Measurements from ENCODE around the gene MMAA. TPM values are rescaled to one million over a fixed set of nuclear protein-coding genes. Genes with fewer than 3 reads are reported as not detected.
A peak's percentile ranks its signal among the peaks of the same experiment; 100 is the strongest.
"Not testable (repeated sequence)": the region's sequence is repeated elsewhere in the genome, so short reads cannot be mapped to it uniquely, and the experiment has no call there.

MMAA gene
- total RNA-seq, 2 donors from 2014 or later, result 18.8 to 19.9 TPM

DNA sequence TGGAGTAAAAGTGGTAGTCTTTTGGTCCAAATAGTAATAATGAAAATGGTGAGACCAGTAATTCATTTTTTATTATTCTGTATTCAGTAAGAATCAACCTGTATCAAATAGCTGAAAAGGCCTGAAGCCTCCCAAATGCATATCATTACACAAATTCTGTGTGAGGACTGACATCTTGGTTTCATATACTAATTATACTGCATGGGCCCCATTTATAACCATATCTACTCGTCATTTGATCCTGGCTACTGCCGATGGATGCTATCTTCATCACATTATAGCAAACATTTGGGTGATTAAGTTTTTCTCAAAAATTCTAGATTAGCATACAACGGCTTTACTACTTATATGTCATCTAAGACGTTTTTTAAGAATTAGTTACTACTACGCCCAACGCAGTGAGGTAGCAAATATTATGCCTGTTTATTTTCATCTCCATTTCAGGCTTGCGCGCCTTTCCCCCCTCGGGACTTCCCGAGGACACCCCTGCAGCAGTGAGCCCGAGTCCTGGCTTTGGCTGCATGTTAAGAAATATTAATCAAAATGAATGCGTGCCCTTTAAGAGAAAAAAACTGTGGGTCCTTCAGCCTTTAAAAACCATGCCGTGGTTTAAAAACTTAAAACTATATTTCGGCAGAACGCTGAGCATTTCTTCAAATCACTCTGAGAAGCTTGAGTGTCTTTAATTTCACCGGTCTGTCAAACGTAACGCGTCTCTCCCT is 814 bp upstream of the MMAA start:
- ATAC-seq (replicated peaks), result no peak
- H3K36me3 Mint-ChIP-seq (ENCODE audit: low read depth), result peaks cover 12% of the 10 kb centered on the region

GRCh38 chr4:145619639-145619996 is 433 bp downstream of the MMAA start:
- H3K27me3 Mint-ChIP-seq, result no peaks in the 10 kb centered on the region
- peak overlapping the region; percentile 99 for H3K27ac Mint-ChIP-seq
- H3K4me1 Mint-ChIP-seq, result peaks cover 25% of the 10 kb centered on the region
- peaks cover 19% of the 10 kb centered on the region for H3K36me3 Mint-ChIP-seq (ENCODE audit: low read depth)
- ATAC-seq (replicated peaks), result peak; percentile 75
- peak overlapping the region; percentile 95 for H3K4me3 Mint-ChIP-seq
- no peaks in the 10 kb centered on the region for H3K9me3 Mint-ChIP-seq

More for the DNA sequence above, 814 bp upstream of the MMAA start:
- Mint-ChIP-seq H3K27ac (peak overlapping the region; percentile 99), H3K4me3 (peak overlapping the region; percentile 95), H3K27me3 (no peaks in the 10 kb centered on the region), H3K9me3 (no peaks in the 10 kb centered on the region), H3K4me1 (peaks cover 22% of the 10 kb centered on the region)

DNA sequence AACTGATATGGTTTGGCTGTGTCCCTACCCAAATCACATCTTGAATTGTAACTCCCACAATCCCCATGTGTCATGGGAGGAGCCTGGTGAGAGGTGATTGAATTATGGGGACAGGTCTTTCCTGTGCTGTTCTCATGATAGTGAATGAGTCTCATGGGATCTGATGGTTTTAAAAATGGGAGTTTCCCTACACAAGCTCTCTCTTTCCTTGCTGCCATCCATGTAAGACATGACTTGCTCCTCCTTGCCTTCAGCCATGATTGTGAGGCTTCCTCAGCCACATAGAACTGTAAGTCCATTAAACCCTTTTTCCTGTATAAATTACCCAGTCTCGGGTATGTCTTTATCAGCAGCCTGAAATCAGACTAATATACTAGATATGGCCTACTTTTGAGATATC is 2.9 kb downstream of the MMAA start:
- not testable (repeated sequence) for ATAC-seq (replicated peaks); H3K9me3 Mint-ChIP-seq; H3K27me3 Mint-ChIP-seq
- H3K4me1 Mint-ChIP-seq, result peaks cover 25% of the 10 kb centered on the region
- H3K4me3 Mint-ChIP-seq, result peak overlapping the region; percentile 21
- H3K36me3 Mint-ChIP-seq (ENCODE audit: low read depth), result peaks cover 24% of the 10 kb centered on the region
- peak overlapping the region; percentile 29 for H3K27ac Mint-ChIP-seq

DNA sequence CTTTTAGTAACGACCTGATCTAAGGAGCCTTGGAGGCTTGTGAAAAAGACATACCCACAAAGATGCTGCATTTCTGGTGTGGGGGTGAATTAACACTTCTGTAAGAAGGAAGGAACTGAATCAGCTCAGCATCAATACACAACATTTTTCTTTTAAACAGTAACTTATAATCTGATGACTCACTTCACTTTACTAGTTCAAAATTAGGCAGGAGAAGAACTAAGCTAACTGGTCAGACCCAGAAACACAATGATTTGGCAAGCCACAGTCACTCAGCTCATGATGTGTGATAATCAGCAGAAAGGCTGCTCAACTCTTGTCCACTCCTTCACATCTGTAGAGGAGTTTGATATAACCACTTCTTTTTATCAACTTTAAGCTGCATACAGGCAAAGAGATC is 4.6 kb downstream of the MMAA start:
- no peaks in the 10 kb centered on the region for H3K9me3 Mint-ChIP-seq
- H3K36me3 Mint-ChIP-seq (ENCODE audit: low read depth), result peaks cover 18% of the 10 kb centered on the region
- peaks cover 22% of the 10 kb centered on the region for H3K4me1 Mint-ChIP-seq
- peak overlapping the region; percentile 34 for H3K4me3 Mint-ChIP-seq
- H3K27ac Mint-ChIP-seq, result peak overlapping the region; percentile 49
- no peaks in the 10 kb centered on the region for H3K27me3 Mint-ChIP-seq
- ATAC-seq (replicated peaks), result peak; percentile 13

DNA sequence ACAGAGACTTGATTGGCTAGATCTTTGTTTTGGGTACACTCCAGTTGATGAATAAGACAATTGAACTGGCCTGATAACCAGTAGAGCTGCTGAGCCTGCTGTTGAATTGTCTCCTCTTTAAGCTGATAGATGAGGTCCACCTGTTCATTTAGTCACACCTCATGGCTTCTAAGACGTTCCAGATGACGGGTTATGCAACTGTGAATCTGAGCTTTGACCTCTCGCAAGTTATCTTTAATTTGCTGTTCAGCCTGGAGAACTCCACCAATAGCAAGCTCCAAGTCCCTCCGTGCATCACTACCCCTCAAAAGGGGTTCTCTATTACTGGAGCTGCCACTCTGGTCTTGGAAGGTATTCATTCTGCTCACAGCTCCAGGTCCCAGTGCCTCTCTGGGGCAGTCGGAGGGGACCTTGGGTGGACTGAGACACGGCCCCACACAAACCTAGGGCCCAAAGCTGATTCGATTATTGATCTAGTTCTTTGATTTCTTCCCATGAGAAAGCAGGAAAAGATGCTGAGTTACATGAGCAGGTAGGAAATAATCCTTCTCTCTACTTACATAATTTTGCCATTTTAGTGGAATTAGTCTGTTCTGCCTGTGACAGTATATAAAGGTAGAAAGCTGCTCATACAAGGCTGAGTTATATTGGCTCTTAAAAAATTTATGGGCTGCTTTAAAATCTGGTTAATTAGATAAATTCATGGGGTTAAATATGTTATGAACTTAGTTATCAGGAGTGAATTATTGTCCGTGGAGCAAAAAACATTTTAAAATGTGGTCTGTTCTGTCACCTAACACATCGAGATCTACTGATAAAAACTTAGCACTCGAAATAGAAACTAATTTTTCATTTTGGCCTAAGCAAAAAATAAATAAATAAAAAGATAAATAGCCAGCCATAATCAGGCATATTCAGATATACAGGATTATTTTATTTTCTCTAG is 6.8 kb downstream of the MMAA start:
- peaks cover 12% of the 10 kb centered on the region for H3K4me1 Mint-ChIP-seq
- no peak for ATAC-seq (replicated peaks)
- H3K4me3 Mint-ChIP-seq, result no peak overlapping the region
- H3K27ac Mint-ChIP-seq, result no peak overlapping the region
- no peaks in the 10 kb centered on the region for H3K27me3 Mint-ChIP-seq
- H3K9me3 Mint-ChIP-seq, result no peaks in the 10 kb centered on the region
- peaks cover 26% of the 10 kb centered on the region for H3K36me3 Mint-ChIP-seq (ENCODE audit: low read depth)

DNA sequence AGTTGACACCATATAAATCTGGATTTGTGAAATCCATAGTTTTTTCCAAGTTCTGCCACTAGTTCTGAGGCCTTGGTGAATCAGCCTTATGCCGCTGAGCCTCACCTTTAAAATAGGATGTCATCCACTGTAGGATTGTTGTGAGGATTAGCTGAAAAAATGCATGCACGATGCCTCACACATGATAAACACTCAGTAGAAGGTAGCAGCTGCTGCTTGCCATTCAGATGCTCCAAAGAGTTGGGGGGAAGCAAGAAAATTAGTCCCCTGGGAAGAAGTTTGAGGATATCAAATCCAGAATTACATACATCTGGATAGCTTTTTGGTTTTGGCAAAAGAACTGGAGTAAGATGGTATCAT is 7.4 kb downstream of the MMAA start:
- Mint-ChIP-seq H3K27ac (no peak overlapping the region), H3K36me3 (ENCODE audit: low read depth) (peaks cover 29% of the 10 kb centered on the region), H3K4me3 (no peak overlapping the region), H3K27me3 (no peaks in the 10 kb centered on the region), H3K4me1 (peaks cover 11% of the 10 kb centered on the region), H3K9me3 (no peaks in the 10 kb centered on the region)
- no peak for ATAC-seq (replicated peaks)

DNA sequence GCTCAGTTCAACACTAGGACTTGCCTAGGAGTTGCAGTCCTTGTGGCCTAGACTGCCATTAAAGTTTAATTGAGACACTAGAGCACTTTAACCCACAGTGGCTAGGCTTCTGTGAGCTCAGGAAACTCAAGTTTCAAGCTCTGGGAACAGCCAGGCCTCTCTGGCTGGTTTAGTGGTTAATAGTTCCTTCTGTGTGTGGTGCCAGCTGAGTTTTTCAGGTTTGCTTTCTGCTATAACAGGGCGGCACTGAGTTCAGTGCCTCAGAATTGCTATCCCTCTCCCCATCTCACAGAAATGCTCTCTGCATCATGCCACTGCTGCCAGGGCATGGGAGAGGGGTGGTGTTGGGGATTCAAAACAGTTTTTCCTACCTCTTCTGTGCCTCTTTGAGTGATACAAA is 15.9 kb downstream of the MMAA start:
- Mint-ChIP-seq H3K4me3 (no peak overlapping the region), H3K4me1 (peaks cover 6% of the 10 kb centered on the region), H3K9me3 (no peaks in the 10 kb centered on the region), H3K27me3 (no peaks in the 10 kb centered on the region), H3K27ac (no peak overlapping the region), H3K36me3 (ENCODE audit: low read depth) (peaks cover 51% of the 10 kb centered on the region)
- no peak for ATAC-seq (replicated peaks)

GRCh38 chr4:145635630-145636029 is 16.4 kb downstream of the MMAA start:
- no peaks in the 10 kb centered on the region for H3K27me3 Mint-ChIP-seq
- peaks cover 51% of the 10 kb centered on the region for H3K36me3 Mint-ChIP-seq (ENCODE audit: low read depth)
- ATAC-seq (replicated peaks), result no peak
- H3K27ac Mint-ChIP-seq, result no peak overlapping the region
- no peaks in the 10 kb centered on the region for H3K9me3 Mint-ChIP-seq
- peaks cover 6% of the 10 kb centered on the region for H3K4me1 Mint-ChIP-seq
- H3K4me3 Mint-ChIP-seq, result no peak overlapping the region

DNA sequence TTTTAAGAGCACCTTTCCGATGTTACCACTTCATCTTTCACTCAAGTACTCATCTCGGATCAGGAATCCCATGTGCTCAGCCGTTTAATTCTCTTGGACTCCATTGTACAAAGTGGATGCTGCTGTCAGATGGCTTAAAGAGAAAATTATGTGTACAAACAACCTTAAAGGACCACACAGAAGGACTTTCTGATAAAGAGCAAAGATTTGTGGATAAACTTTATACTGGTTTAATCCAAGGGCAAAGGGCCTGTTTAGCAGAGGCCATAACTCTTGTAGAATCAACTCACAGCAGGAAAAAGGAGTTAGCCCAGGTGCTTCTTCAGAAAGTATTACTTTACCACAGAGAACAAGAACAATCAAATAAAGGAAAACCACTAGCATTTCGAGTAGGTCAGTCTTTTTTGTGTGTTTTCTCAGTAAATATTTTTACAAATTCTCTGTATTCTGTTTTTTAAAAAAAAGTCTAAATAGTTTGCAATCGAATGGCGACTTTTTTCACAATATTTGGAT is 20.1 kb downstream of the MMAA start:
- H3K9me3 Mint-ChIP-seq, result no peaks in the 10 kb centered on the region
- no peak overlapping the region for H3K4me3 Mint-ChIP-seq
- no peak for ATAC-seq (replicated peaks)
- peaks cover 59% of the 10 kb centered on the region for H3K36me3 Mint-ChIP-seq (ENCODE audit: low read depth)
- H3K27ac Mint-ChIP-seq, result no peak overlapping the region
- no peaks in the 10 kb centered on the region for H3K27me3 Mint-ChIP-seq
- no peaks in the 10 kb centered on the region for H3K4me1 Mint-ChIP-seq

DNA sequence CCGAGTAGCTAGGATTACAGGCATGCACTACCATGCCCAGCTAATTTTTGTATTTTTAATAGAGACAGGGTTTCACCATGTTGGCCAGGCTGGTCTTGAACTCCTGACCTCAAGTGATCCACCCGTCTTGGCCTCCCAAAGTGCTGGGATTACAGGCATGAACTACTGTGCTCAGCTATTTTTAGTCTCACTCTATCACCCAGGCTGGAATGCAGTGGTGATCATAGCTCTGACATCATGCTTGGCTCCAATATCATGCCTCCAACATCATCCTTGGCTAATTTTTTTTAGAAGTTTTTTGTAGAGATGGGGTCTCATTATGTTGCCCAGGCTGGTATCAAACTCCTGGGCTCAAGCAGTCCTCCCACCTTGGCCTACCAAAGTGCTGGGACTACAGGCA is 21.1 kb downstream of the MMAA start:
- not testable (repeated sequence) for H3K27ac Mint-ChIP-seq; ATAC-seq (replicated peaks); H3K9me3 Mint-ChIP-seq; H3K4me1 Mint-ChIP-seq; H3K4me3 Mint-ChIP-seq; H3K27me3 Mint-ChIP-seq
- peaks cover 69% of the 10 kb centered on the region for H3K36me3 Mint-ChIP-seq (ENCODE audit: low read depth)

DNA sequence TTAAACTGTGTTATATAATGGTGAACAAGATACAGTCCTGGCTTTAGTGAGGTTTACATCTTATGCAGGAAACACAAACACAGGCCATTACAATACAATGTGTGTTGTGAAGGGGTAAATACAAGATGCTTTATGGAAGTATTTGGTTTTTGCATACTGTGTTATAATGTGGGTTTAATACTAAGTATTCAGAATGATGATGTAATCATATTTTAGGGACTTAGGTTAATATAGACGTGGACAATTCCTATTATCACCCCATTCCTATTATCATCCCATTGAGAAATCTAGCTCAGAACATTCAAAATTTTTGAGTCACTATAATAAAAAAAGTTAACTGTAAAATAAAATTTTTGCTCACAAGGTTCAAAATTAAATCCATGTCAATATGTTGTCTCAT is 24.1 kb downstream of the MMAA start:
- no peaks in the 10 kb centered on the region for H3K9me3 Mint-ChIP-seq
- H3K27ac Mint-ChIP-seq, result no peak overlapping the region
- ATAC-seq (replicated peaks), result no peak
- H3K27me3 Mint-ChIP-seq, result no peaks in the 10 kb centered on the region
- H3K4me3 Mint-ChIP-seq, result no peak overlapping the region
- no peaks in the 10 kb centered on the region for H3K4me1 Mint-ChIP-seq
- peaks cover 88% of the 10 kb centered on the region for H3K36me3 Mint-ChIP-seq (ENCODE audit: low read depth)

DNA sequence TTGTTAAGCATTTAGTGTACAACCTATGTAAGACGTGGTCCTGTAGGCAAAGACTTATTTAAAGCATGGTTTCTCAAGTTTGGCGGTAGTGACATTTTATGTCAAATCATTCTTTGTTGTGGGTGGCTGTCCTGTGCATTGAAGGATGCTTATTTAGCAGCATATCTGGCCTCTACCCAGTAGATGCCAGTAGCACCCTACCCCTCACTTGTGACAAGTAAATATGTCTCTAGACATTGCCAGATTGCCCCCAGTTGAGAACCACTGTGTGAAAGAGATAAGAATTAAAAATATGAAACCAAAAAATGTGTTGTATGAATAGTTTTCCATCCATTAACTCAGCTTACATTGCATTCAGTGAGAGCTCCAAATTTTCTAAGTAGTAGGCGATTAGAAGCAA is 25.5 kb downstream of the MMAA start:
- ATAC-seq (replicated peaks), result no peak

GRCh38 chr4:145656156-145656555 is 37.0 kb downstream of the MMAA start:
- Mint-ChIP-seq H3K9me3 (peaks cover 17% of the 10 kb centered on the region), H3K27ac (no peak overlapping the region), H3K4me1 (no peaks in the 10 kb centered on the region), H3K4me3 (no peak overlapping the region), H3K36me3 (ENCODE audit: low read depth) (peaks cover 76% of the 10 kb centered on the region), H3K27me3 (no peaks in the 10 kb centered on the region)
- ATAC-seq (replicated peaks), result no peak

More for the DNA sequence above, 25.5 kb downstream of the MMAA start:
- Mint-ChIP-seq H3K27ac (no peak overlapping the region), H3K27me3 (no peaks in the 10 kb centered on the region), H3K4me1 (no peaks in the 10 kb centered on the region), H3K36me3 (ENCODE audit: low read depth) (peaks cover 74% of the 10 kb centered on the region), H3K4me3 (no peak overlapping the region), H3K9me3 (no peaks in the 10 kb centered on the region)

GRCh38 chr4:145660064-145660463 is 40.9 kb downstream of the MMAA start:
- H3K27ac Mint-ChIP-seq, result no peak overlapping the region
- no peaks in the 10 kb centered on the region for H3K27me3 Mint-ChIP-seq
- no peaks in the 10 kb centered on the region for H3K4me1 Mint-ChIP-seq
- peaks cover 58% of the 10 kb centered on the region for H3K36me3 Mint-ChIP-seq (ENCODE audit: low read depth)
- ATAC-seq (replicated peaks), result no peak
- no peak overlapping the region for H3K4me3 Mint-ChIP-seq
- peaks cover 23% of the 10 kb centered on the region for H3K9me3 Mint-ChIP-seq

- H3K36me3 Mint-ChIP-seq (ENCODE audit: low read depth), result peaks cover 27% of the 10 kb centered on the region
- H3K27me3 Mint-ChIP-seq, result no peaks in the 10 kb centered on the region
- H3K27ac Mint-ChIP-seq, result no peak overlapping the region
- no peak overlapping the region for H3K4me3 Mint-ChIP-seq
- H3K4me1 Mint-ChIP-seq, result peaks cover 5% of the 10 kb centered on the region
- H3K9me3 Mint-ChIP-seq, result peaks cover 19% of the 10 kb centered on the region
- no peak for ATAC-seq (replicated peaks)
These were observed 44.0 kb downstream of the MMAA start for GRCh38 chr4:145663194-145663593.

Measured in activated T-helper 17 cell treated with anti-CD3 and anti-CD28 coated beads, Interleukin-2, amount 50 U/mL, for 72 hours (primary cell).